ENCODE results near the gene ZNF322. TPM values are rescaled to one million over a fixed set of nuclear protein-coding genes. Genes with fewer than 3 reads are reported as not detected.
A peak's percentile ranks its signal among the peaks of the same experiment; 100 is the strongest.
"Not testable (repeated sequence)": the region's sequence is repeated elsewhere in the genome, so short reads cannot be mapped to it uniquely, and the experiment has no call there.

The ZNF322 gene
- 22.5 and 26.1 TPM in 2 replicates for total RNA-seq (2022)
- percentile 87 among the genes with signal in this experiment for Bru-seq, nascent RNA
- BruChase-seq, experiment 1, labeled RNA remaining after a 2-hour chase: percentile 85 among the genes with signal in this experiment
- percentile 61 among the genes with signal in this experiment for BruChase-seq, experiment 2, labeled RNA remaining after a 6-hour chase
- long read RNA-seq, full-length matches to known transcripts: 21 of 37 reads
- long read RNA-seq, partial matches to known transcripts: 1 of 37 reads
- long read RNA-seq, other reads (novel, unspliced or antisense): 15 of 37 reads

- Mint-ChIP-seq H3K27me3 (ENCODE audit: insufficient read depth, unreplicated experiment) (peaks cover 16% of the 10 kb centered on the region), H3K27ac (ENCODE audit: unreplicated experiment) (peak within 1 kb of the TSS; percentile 33), H3K9me3 (ENCODE audit: unreplicated experiment) (no peaks in the 10 kb centered on the region), H3K4me1 (ENCODE audit: low read depth, unreplicated experiment) (peaks cover 7% of the 10 kb centered on the region), H3K4me3 (ENCODE audit: unreplicated experiment) (peak within 1 kb of the TSS; percentile 87), H3K36me3 (ENCODE audit: insufficient read depth, unreplicated experiment) (peaks cover 34% of the 10 kb centered on the region)
- no peaks in the 10 kb centered on the region for H3K9me3 ChIP-seq
- POLR2A ChIA-PET: no interaction called here
- H3K27me3 ChIP-seq (replicated peaks; ENCODE audit: control insufficient read depth, insufficient read depth, low read length): no peaks in the 10 kb centered on the region
- H3K36me3 ChIP-seq (ENCODE audit: control insufficient read depth, insufficient read depth, low read length): no peaks in the 10 kb centered on the region
- no peaks in the 10 kb centered on the region for H3K4me1 ChIP-seq
- CTCF ChIA-PET: no interaction called here
- BruUV-seq (replicated peaks): no TSS peak
- DNase-seq: peak; percentile 93 to 96
- H3K4me3 ChIP-seq (ENCODE audit: low read depth, low read length): peak within 1 kb of the TSS; percentile 66
- TF ChIP-seq CTCF (IDR thresholded peaks at IDR 0.05; ENCODE audit: insufficient read depth in 1 of 2, low read depth in 1 of 2, low read length in 1 of 2, severe bottlenecking in 1 of 2, unreplicated experiment in 1 of 2): no peak
- intact Hi-C loops (cut with micrococcal nuclease; ENCODE audit: unreplicated experiment): no loop called here
Measured at GRCh38 chr6:26659042-26659999, at the start of gene ZNF322. Gene ZNF322 (minus strand): TSS chr6:26659746. CDS start chr6:26638553, 21,193 bp downstream.

- H3K4me3 ChIP-seq (ENCODE audit: low read depth, low read length); H3K27me3 ChIP-seq (replicated peaks; ENCODE audit: control insufficient read depth, insufficient read depth, low read length); H3K4me3 Mint-ChIP-seq (ENCODE audit: unreplicated experiment); intact Hi-C loops (cut with micrococcal nuclease; ENCODE audit: unreplicated experiment); H3K9me3 ChIP-seq; POLR2A ChIA-PET; H3K36me3 ChIP-seq (ENCODE audit: control insufficient read depth, insufficient read depth, low read length); H3K27ac Mint-ChIP-seq (ENCODE audit: unreplicated experiment); CTCF ChIA-PET; BruUV-seq (replicated peaks); H3K4me1 ChIP-seq; H3K9me3 Mint-ChIP-seq (ENCODE audit: unreplicated experiment); H3K27me3 Mint-ChIP-seq (ENCODE audit: insufficient read depth, unreplicated experiment); DNase-seq; H3K4me1 Mint-ChIP-seq (ENCODE audit: low read depth, unreplicated experiment); H3K36me3 Mint-ChIP-seq (ENCODE audit: insufficient read depth, unreplicated experiment): not testable (repeated sequence)
Measured at GRCh38 chr6:26705780-26706179, 46.2 kb upstream of the ZNF322 start.

GRCh38 chr6:26705352-26705751 is 45.8 kb upstream of the ZNF322 start:
- H3K9me3 ChIP-seq; H3K36me3 ChIP-seq (ENCODE audit: control insufficient read depth, insufficient read depth, low read length); H3K9me3 Mint-ChIP-seq (ENCODE audit: unreplicated experiment); DNase-seq; H3K4me1 ChIP-seq; H3K27me3 ChIP-seq (replicated peaks; ENCODE audit: control insufficient read depth, insufficient read depth, low read length); intact Hi-C loops (cut with micrococcal nuclease; ENCODE audit: unreplicated experiment); H3K4me1 Mint-ChIP-seq (ENCODE audit: low read depth, unreplicated experiment); H3K27me3 Mint-ChIP-seq (ENCODE audit: insufficient read depth, unreplicated experiment); BruUV-seq (replicated peaks); H3K4me3 Mint-ChIP-seq (ENCODE audit: unreplicated experiment); H3K36me3 Mint-ChIP-seq (ENCODE audit: insufficient read depth, unreplicated experiment); POLR2A ChIA-PET; H3K4me3 ChIP-seq (ENCODE audit: low read depth, low read length); CTCF ChIA-PET; H3K27ac Mint-ChIP-seq (ENCODE audit: unreplicated experiment): not testable (repeated sequence)

- H3K27ac Mint-ChIP-seq (ENCODE audit: unreplicated experiment); intact Hi-C loops (cut with micrococcal nuclease; ENCODE audit: unreplicated experiment); POLR2A ChIA-PET; CTCF ChIA-PET; H3K36me3 ChIP-seq (ENCODE audit: control insufficient read depth, insufficient read depth, low read length); DNase-seq; H3K4me3 Mint-ChIP-seq (ENCODE audit: unreplicated experiment); H3K4me1 Mint-ChIP-seq (ENCODE audit: low read depth, unreplicated experiment); H3K27me3 Mint-ChIP-seq (ENCODE audit: insufficient read depth, unreplicated experiment); BruUV-seq (replicated peaks); H3K27me3 ChIP-seq (replicated peaks; ENCODE audit: control insufficient read depth, insufficient read depth, low read length); H3K9me3 Mint-ChIP-seq (ENCODE audit: unreplicated experiment); H3K9me3 ChIP-seq; H3K36me3 Mint-ChIP-seq (ENCODE audit: insufficient read depth, unreplicated experiment); H3K4me3 ChIP-seq (ENCODE audit: low read depth, low read length); H3K4me1 ChIP-seq: not testable (repeated sequence)
Measured at GRCh38 chr6:26701023-26701747, 41.6 kb upstream of the ZNF322 start.

GRCh38 chr6:26697496-26697895 is 38.0 kb upstream of the ZNF322 start:
- H3K9me3 Mint-ChIP-seq (ENCODE audit: unreplicated experiment); H3K4me3 ChIP-seq (ENCODE audit: low read depth, low read length); intact Hi-C loops (cut with micrococcal nuclease; ENCODE audit: unreplicated experiment); H3K4me3 Mint-ChIP-seq (ENCODE audit: unreplicated experiment); H3K4me1 ChIP-seq; CTCF ChIA-PET; H3K9me3 ChIP-seq; H3K36me3 ChIP-seq (ENCODE audit: control insufficient read depth, insufficient read depth, low read length); DNase-seq; BruUV-seq (replicated peaks); POLR2A ChIA-PET; H3K27ac Mint-ChIP-seq (ENCODE audit: unreplicated experiment); H3K36me3 Mint-ChIP-seq (ENCODE audit: insufficient read depth, unreplicated experiment); H3K27me3 ChIP-seq (replicated peaks; ENCODE audit: control insufficient read depth, insufficient read depth, low read length); H3K4me1 Mint-ChIP-seq (ENCODE audit: low read depth, unreplicated experiment); H3K27me3 Mint-ChIP-seq (ENCODE audit: insufficient read depth, unreplicated experiment): not testable (repeated sequence)
